NCI-H2107 (cell line): ENCODE measurements around the gene CFAP410.

ENCODE experiments used
- DNase-seq: peaks from one replicate; lab custom pipeline; 2025; lab: John Stamatoyannopoulos, UW

Gene CFAP410

DNA sequence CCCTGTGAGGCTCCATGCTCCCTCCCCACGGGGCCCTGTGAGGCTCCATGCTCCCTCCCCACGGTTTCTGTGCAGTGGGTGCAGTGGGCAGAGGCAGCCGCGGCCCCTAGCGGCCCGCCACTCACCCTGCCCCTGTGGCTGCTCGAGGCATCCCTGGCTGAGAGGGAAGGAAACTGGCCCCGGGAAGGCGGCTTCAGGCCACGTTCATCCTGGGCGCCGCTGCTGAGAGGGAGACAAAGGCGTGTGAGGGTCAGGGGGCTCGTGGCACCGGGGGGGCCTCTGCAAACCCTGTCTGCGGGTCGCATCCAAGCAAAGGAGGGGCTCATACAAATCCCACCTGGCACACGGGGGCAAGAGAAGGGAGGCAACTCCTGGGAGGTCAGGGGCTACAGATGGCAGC is 8.5 kb downstream of the CFAP410 start:
- no peak for DNase-seq

GRCh38 chr21:44329971-44330681 is 9.1 kb downstream of the CFAP410 start:
- DNase-seq: no peak

GRCh38 chr21:44329086-44329889 is 9.9 kb downstream of the CFAP410 start:
- peak; percentile 53 for DNase-seq

- no peak for DNase-seq
Observed at GRCh38 chr21:44328242-44328895, 10.8 kb downstream of the CFAP410 start.

GRCh38 chr21:44327603-44327974 is 11.6 kb downstream of the CFAP410 start:
- DNase-seq: no peak

GRCh38 chr21:44326716-44327602 is 12.2 kb downstream of the CFAP410 start:
- DNase-seq: no peak

DNA sequence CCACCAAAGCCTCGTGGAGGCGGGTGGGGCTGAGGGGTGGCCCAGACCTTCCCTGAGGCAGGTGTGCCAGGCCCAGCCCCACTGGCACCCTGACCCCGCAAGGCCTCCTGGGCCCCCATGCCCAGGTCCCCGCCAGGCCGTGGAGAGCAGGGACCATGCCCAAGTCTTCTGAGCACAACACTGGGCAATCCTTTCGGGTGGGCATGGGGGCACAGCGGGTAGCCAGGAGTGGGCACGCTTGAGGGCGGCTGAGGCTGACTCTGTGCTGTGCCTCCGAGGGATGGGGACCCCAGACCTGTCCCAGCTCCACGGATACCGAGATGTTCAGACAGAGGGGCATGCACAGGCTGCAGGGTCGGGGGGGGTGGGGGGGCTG is 12.9 kb downstream of the CFAP410 start:
- no peak for DNase-seq

- no peak for DNase-seq
Observed at GRCh38 chr21:44325386-44326271, 13.6 kb downstream of the CFAP410 start.

GRCh38 chr21:44324854-44325107 is 14.4 kb downstream of the CFAP410 start:
- no peak for DNase-seq

- DNase-seq: no peak
Observed at GRCh38 chr21:44324106-44324853, 14.9 kb downstream of the CFAP410 start.

DNA sequence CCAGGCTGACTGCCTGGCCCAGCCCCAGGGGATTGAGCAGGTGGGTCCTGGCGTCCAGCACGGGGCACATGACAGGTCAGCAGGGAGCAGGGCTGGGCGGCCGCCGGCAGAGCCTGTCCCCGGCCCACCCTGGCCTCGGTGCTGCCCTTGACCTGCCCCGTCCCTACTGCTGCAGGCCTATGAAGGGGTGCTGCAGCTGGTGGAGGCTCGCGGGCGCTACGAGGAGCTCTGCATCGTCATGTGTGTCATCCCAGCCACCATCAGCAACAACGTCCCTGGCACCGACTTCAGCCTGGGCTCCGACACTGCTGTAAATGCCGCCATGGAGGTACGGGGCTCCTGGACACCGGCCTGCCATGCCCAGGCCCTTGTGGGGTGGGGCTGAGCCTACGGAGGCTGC is 15.6 kb downstream of the CFAP410 start:
- DNase-seq: no peak

DNA sequence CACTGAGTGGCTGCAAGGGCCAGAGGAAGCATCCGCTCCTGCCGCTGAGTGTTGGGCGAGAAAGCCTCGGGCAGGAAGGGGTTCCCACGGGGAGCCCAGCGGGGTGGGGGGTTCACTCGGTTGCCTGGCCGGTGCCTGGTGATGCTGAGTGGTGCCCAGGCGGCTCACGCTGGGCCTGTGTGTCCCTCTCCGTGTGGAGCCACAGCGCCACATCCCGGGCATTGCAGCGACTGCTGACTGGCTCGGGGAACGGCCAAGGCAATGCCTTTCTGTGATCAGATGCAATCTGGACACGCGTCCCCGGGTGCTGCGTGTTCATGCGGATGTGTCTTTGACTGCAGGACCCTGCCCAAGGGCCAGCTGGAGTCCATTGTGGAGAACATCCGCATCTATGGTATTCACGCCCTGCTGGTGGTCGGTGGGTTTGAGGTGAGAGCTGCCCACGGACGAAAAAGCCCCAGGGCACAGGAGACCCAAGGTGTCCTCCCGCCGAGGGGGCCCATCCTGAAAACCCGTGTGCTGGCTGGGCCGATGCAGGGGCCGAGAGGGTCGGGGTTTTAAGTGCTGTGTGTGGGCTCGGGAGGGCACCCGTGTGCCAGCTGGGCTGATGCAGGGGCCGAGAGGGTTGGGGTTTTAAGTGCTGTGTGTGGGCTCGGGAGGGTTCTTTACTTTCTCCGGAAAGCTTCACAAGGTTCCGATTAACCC is 16.4 kb downstream of the CFAP410 start:
- DNase-seq: no peak

DNA sequence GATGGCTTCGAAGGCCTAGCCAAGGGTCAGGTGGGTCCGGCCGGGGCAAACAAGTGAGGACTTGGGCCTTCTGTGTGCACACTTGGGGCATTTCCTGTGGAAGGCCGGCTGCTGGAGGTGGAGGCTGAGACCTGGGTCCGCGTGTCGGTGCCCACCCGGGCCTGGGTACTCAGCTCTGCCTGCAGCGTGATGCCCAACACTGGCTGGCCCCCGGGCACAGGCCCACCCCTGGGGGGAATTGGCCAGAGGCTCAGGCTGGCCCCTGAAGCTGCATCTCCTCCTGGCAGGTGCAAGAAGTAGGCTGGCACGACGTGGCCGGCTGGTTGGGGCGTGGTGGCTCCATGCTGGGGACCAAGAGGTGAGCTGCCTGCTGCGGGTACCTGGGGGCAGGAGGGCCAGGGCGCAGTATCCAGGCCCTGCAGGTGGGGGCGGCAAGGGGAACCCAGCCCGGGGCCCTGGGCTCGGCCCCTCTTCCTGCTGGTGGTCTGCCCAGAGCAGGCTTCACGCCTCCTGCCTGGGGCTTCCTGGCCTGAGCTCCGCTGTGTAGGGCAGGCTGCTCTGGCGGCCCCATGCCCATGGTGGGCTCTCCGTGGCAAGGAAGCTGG is 17.2 kb downstream of the CFAP410 start:
- no peak for DNase-seq

- no peak for DNase-seq
Observed at GRCh38 chr21:44320847-44321246, 18.3 kb downstream of the CFAP410 start.

GRCh38 chr21:44319407-44320065 is 19.7 kb downstream of the CFAP410 start:
- no peak for DNase-seq

DNA sequence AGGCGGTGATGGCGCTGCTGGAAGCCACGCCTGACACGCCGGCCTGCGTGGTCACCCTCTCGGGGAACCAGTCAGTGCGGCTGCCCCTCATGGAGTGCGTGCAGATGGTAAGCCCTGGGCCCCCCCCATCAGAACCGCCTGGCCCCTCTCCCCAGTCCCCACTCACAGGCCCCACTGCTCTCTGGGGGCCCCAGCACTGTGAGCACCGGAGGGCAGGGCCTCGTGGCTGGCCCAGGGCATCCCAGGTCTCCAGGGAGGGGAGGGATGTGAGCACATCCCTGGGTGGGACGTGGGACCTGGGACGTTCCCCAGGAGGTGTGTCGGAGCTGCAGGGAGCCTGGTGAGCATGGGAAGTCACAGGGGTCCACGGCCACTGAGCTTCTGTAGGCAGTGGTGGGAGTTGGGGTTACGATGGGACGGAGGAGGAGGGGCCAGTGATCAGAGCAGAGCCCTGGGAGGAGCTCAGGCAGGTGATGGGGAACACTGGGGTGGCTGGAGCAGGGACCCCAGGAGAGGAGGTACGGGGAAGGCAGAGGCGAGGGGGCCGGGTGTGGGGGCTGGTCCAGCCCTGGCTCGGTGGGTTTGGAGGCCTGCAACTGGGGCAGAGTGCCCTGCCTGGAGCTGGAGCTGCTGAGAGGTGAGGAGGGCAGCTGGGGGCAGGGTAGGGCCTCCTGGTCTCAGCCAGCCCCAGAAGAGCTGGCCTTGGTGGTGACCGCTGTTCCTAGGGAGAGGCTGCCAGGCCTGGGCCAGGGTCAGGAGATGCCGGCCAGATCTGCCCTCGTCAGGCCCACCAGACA is 20.5 kb downstream of the CFAP410 start:
- DNase-seq: no peak

DNA sequence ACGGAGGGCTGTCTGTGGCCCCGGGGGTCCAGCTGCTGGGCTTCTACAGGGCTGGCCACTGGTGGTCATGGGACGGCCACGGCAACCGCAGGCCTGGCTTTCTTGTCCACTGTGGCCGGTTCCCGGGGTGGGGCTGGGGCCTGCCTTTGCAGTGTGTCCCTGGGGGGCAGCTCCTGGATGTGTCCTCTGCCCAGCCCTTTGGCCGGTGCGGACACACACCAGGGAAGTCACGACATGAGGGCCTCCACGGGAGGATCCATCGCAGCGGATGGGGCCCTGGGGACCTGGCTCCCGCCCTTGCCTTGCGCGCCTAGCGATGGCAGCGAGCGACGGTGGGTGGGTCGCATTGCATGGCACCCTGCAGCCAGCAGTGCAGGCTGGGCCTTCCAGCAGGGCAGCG is 21.3 kb downstream of the CFAP410 start:
- DNase-seq: no peak

- no peak for DNase-seq
Observed at GRCh38 chr21:44317241-44317782, 21.9 kb downstream of the CFAP410 start.
